K562 (cell line): ENCODE measurements around the gene DHRS13.

Experiments used
- CEBPB ChIP-seq: fragments of 450-650 bp; IDR thresholded peaks from 2 replicates; pipeline ENCODE4 v1.6.1; 2016; ENCODE audit warnings: missing genetic modification characterization, missing compliant biosample characterization
- ELF4 ChIP-seq: fragments of 450-650 bp; formaldehyde crosslinking; IDR thresholded peaks from 2 replicates; pipeline ENCODE4 v1.4.0; 2022; ENCODE audit warnings: missing genetic modification characterization

DNA sequence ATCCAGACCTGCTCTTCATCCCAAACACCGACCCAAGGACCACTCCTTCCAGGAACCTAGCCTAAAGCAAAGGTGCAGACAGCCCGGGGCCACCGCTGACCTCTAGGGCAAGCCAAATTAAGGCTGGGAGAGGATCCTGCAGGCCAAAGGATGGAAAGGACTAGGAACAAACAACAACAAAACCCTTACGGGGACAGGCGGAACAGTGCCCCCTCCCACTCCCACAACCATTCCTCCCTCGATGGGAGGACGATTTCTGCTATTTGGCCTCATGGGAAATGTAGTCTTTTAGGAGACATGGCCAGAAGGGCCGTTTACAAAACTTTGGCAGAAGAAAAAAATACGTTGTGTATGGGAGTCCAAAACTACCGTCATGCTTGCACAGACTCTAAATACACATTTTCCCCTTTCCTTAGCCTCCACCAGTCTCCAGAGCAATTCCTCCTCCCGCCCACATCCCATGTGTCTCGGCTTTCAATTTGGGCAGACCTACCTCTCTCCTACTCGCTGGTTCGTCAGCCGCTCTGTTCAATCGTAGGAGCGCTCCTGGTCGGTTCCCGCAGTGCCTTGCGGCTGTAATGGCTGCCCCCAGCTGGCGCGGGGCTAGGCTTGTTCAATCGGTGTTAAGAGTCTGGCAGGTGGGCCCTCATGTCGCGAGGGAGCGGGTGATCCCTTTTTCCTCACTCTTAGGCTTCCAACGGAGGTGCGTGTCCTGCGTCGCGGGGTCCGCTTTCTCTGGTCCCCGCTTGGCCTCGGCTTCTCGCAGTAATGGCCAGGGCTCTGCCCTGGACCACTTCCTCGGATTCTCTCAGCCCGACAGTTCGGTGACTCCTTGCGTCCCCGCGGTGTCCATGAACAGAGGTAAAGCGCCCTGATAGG, 48.2 kb downstream of the DHRS13 start, which contains the start of gene ERAL1:
- no peak for TF ChIP-seq CEBPB (tag)
- TF ChIP-seq ELF4 (CRISPR knock-in tag): no peak; the same call in 1 of the 2 replicates
